ENCODE data around the gene RARG.
"Not testable (repeated sequence)": the region's sequence is repeated elsewhere in the genome, so short reads cannot be mapped to it uniquely, and the experiment has no call there.

The RARG gene

DNA sequence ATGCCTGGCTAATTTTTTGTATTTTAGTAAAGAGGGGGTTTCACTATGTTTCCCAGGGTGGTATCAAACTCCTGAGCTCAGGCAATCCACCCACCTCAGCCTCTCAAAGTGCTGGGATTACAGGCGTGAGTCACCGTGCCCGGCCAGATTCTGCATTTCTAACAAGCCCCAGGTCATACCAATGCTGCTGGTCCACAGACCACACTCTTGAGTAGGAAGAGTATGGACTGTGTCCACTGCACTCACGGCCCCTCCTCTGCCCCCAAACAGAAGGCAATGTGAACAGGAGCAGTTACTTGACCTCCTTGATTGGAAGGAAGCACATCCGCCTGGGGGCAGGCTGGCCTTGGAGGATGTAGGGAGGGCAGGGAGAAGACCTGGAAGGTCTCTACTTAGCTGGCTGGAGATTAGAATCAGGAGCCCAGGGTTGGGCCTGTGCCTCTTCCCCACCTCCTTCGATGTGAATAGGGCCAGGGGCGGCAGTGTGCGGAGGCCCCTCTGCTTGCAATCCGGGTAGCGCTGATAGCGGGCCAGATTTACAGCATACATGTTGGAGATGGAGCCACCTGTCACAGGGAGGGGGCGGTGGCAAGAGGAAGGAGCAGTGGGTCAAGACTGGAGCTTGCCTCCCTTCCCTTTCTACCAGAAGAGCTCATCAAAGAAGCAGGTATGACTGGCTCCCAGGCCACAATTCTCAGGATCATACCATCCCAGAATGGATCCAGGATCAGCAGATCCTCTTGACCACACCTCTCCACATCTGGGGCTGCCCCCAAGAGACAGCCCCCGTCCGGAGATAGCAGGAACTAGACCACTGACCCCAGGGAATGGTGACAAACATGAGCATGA is 60.9 kb downstream of the RARG start:
- no peak for DNase-seq (ENCODE audit: extremely low read depth, low read depth)
- TF ChIP-seq, protein P1, sequence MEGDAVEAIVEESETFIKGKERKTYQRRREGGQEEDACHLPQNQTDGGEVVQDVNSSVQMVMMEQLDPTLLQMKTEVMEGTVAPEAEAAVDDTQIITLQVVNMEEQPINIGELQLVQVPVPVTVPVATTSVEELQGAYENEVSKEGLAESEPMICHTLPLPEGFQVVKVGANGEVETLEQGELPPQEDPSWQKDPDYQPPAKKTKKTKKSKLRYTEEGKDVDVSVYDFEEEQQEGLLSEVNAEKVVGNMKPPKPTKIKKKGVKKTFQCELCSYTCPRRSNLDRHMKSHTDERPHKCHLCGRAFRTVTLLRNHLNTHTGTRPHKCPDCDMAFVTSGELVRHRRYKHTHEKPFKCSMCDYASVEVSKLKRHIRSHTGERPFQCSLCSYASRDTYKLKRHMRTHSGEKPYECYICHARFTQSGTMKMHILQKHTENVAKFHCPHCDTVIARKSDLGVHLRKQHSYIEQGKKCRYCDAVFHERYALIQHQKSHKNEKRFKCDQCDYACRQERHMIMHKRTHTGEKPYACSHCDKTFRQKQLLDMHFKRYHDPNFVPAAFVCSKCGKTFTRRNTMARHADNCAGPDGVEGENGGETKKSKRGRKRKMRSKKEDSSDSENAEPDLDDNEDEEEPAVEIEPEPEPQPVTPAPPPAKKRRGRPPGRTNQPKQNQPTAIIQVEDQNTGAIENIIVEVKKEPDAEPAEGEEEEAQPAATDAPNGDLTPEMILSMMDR (IDR thresholded peaks at IDR 0.05; ENCODE audit: low read depth, low read length) = no peak

DNA sequence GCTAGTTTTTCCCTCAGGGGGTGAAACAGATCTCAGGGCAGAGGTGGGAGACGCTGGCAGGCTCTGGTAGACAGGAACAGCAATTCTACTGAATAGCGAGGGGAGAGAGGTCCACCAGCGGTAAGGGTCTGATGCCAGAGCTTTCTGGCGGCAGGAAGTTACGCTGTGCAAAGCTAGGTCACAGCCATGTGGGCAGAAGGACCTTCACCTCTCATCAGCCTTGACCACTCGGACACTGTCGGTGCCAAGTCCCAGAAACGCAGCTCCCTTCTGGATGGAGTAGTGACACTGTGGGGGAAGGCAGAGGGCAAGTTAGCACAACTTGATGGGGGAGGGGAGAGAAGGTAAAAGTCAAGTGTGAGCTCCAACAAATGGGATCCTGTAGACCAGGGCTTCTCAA is 61.8 kb downstream of the RARG start:
- no peak for DNase-seq (ENCODE audit: extremely low read depth, low read depth)
- TF ChIP-seq, protein P1 (IDR thresholded peaks at IDR 0.05; ENCODE audit: low read depth, low read length) = no peak

DNA sequence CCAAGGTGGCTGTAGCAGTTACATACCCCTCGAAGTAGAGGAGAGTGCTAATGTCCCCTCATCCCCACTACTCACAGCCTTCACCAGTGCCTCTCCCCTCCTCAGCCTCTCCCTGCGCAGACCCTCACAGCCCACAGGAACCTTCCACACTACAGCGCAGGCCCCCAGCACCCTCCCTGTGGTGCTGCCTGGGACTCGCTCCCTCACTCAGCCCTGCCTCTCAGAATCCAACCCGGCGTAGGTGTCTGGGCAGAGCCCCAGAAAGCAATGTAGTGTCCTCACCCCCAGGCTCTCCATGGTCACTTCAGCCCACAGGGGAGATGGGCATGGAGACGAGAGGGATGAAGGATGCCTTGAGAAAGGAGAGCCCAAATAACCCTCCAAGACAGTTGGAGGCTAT is 62.4 kb downstream of the RARG start:
- no peak for DNase-seq (ENCODE audit: extremely low read depth, low read depth)
- TF ChIP-seq, protein P1 (IDR thresholded peaks at IDR 0.05; ENCODE audit: low read depth, low read length) = no peak

DNA sequence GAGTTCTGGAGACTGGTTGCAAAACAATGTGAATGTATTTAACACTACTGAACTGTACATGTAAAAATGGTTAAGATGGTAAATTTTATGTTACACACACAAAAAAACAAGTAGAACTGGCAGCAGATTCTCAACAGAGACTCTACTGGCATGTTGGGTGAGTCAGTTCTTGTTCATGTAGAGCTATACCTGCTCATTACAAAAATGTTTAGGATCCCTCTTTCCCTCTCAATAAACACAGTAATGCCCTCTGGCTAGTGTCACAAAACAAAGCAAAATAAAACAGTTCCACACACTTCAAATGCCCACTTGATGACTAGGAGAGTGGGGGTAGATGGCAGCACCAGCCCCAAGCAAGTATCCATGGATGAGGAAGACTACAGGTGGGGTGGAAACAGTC is 65.2 kb downstream of the RARG start:
- TF ChIP-seq, protein P1 (IDR thresholded peaks at IDR 0.05; ENCODE audit: low read depth, low read length) = no peak
- no peak for DNase-seq (ENCODE audit: extremely low read depth, low read depth)

DNA sequence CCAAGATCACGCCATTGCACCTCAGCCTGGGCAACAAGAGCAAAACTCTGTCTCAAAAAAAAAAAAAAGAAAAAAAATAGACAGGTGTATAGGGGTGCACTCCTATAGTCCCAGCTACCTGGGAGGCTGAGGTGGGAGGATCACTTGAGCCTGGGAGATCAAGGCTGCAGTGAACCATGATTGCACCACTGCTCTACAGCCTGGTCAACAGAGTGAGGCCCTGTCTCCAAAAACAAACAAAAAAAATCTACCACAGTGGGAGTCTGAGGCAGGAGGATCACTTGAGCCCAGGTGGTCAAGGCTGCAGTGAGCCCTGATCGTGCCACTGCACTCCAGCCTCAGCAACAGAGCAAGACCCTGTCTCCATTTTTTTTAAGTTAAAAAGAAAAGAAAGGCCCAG is 69.0 kb downstream of the RARG start:
- DNase-seq (ENCODE audit: extremely low read depth, low read depth) = not testable (repeated sequence)

DNA sequence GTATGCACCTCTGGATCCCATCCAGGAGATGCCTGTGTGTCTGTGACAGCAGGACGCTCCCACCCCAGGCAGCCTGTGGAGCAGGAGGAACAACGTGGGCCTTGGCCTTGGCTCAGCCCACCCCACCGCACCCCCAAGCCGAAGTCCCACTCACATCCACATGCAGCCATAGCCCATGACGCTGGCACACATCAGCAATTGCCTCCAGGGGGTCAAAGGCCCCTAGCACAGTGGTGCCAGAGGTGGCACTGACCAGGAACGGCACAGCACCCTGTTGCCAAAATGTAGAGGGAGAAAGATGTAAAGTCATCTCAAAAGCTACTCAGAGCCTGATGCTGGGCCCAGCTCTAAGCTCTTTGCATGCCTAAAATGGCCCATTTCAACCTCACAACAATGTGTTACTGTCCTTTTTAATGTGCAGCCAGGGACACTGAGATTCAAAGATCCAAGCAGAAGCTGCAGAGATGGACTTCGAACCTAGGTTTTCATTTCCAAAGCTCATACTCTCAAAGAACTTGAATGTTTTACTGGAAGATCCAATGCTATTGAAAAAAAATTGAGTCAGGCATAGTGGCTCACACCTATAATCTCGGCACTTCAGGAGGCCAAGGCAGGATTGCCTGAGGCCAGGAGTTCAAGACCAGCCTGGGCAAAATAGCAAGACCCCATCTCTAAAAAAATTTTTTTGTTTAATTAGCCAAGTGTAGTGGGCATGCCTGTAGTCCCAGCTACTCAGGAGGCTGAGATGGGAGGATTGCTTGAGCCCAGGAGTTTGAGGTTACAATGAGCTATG is 70.7 kb downstream of the RARG start:
- TF ChIP-seq, protein P1 (IDR thresholded peaks at IDR 0.05; ENCODE audit: low read depth, low read length) = no peak
- DNase-seq (ENCODE audit: extremely low read depth, low read depth) = no peak

DNA sequence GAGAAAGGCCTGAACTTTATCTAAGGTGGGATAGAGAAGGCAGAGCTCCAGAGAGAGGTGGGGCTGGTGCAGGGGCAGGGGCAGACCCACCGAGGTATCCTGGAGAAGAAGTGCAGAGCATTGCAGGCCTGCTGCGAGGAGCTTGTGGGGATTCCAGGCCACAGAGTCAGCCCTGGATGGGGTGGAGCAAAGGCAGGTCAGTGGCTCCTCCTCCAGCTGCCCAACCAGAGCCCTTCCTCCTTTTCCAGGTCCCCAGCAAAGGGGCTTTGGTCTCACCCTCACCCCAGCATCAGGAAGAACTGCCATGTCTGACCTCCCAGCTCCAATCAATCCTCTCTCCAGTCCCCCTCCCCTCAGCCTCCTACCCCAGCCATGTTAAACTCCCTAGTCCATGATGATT is 71.3 kb downstream of the RARG start:
- no peak for DNase-seq (ENCODE audit: extremely low read depth, low read depth)
- TF ChIP-seq, protein P1 (IDR thresholded peaks at IDR 0.05; ENCODE audit: low read depth, low read length) = no peak
